Activated T-cell treated with anti-CD3 and anti-CD28 coated beads for 4 hours (primary cell): Measurements from ENCODE around the gene NHSL2.
A peak's percentile ranks its signal among the peaks of the same experiment; 100 is the strongest.

ENCODE experiments used
- DNase-seq: peaks from one replicate; pipeline ENCODE4 v3.0.0-alpha.2; 2020

The NHSL2 gene

DNA sequence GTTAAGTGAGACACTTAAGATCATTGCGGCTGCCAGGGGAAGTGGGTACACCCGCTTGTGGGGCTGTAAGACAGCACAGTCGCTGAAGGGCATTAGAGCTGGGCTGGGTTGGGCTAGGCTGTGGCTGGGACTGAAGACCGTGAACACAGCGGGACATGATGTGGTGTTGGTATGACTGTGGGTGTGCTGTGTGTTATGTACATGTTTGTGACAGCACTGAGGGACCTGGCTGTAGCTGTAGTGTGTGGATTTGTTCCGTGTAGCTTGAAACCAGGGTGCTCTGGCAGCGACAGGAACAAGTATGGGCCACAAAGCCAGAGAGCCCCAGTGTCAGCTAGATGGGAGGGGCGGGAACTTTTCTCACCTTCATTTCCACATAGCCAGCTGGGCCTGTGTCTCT is 82.1 kb downstream of the NHSL2 start:
- peak; percentile 4 for DNase-seq

DNA sequence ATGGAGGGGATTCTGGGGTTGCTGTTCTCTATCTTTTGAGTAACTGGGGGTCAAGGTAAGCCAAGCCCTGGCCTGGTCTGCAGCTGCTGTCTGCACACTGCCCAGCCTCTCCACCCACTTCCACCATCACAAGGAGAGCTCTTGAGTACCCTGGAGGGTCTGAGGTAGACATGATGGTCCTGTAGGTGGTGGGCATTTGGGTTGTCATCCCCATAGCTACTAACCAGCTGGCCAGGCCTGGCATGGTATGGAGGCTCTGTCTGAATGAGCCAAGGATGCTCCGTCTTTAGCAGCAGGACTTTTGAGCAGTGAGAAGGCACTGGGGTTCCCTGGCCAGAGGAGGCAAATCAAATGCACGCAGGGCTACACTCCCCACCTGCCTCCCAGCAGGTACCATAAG is 82.7 kb downstream of the NHSL2 start:
- no peak for DNase-seq

DNA sequence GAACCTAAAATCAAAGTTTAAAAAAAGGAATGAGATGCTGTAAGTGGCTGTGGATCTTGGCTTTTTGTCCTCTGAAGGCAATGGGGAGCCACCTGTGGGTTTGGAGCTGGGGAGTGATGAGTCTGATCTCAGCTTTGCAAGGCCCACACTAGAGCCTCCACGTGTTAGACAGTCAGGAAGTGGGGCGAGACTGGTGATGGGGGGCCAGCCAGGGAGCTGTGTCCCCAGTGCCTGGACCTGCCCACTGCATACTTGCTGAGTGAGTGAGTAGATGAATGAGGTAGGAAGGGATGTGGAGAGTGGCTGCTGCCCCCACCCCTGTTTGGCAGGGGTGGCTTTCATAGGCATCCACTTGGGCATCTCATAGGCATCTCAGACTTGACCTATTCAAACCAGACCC is 84.0 kb downstream of the NHSL2 start:
- DNase-seq, result no peak

DNA sequence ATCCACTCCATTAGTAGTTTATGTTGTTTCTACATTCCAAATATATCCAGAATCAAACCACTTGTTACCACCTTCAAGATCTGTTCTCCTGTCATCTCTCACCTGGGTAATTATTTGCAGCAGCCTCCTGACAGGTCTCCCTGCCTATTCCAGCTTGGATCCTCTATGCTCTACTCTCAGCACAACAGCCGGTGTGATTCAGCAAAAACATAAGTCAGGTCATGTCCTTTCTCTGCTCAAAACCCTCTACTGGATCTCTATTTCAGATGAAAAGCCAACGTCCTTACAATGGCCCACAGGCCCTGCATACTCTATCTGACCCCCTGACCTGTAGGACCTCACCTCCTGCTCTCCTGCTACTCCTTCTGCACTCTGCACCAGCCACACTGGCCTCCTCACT is 84.5 kb downstream of the NHSL2 start:
- DNase-seq, result no peak

DNA sequence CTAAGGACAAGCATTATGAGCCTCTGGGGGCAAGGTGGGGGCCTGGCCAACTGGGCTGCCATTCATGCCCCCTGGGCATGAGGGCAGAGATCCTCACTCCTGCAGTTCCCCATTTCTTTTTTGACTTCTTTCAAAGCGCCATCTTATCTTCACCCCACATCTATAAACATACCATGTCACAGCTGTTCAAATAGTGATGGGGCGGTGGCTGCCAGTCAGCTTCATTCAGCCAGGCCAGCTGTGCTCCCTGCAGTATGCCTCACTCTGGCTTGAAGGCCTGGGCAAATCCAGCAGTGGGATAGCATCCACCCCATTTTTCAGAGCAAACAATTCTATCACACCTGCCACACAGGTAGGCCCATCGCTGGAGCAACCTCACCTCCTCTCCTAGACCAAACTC is 85.5 kb downstream of the NHSL2 start:
- no peak for DNase-seq

DNA sequence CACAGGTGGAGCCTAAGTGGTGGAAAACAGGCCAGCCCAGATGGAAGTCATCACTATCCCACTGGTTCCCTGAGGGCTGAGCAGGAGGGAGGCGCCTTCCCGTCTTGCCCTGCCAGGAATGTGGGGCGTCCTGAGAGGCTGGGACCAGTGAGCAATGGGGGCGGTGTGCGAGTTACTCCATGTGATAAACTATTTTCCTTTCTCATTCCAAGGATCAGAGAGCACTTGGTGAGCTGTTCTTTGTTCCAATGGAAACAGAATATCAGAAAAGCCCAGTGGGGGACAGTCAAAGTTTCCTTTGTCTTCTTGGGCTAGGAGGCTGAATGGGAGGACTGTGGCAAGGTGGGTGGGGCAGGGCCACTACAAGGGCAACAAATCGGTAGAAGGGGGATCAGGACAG is 86.2 kb downstream of the NHSL2 start:
- DNase-seq, result no peak

DNA sequence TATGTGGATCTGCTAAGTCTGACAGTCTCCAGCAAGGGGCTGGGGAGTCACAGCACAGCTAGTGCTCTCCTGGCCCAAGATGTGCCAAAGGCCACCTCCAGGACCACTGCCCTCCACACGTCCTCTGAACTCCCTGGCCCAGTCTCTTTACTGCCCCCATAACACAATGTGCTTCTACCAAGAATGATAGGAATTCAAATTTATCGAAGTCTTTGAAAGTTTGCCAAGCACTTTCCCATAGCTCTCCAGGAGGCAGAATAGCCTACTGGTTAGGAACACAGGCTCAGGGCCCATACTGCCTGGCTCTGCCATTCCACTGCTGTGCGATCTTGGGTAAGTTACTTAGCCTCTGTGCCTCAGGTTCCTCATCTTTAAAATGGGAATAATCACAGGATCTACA is 86.7 kb downstream of the NHSL2 start:
- DNase-seq, result no peak

DNA sequence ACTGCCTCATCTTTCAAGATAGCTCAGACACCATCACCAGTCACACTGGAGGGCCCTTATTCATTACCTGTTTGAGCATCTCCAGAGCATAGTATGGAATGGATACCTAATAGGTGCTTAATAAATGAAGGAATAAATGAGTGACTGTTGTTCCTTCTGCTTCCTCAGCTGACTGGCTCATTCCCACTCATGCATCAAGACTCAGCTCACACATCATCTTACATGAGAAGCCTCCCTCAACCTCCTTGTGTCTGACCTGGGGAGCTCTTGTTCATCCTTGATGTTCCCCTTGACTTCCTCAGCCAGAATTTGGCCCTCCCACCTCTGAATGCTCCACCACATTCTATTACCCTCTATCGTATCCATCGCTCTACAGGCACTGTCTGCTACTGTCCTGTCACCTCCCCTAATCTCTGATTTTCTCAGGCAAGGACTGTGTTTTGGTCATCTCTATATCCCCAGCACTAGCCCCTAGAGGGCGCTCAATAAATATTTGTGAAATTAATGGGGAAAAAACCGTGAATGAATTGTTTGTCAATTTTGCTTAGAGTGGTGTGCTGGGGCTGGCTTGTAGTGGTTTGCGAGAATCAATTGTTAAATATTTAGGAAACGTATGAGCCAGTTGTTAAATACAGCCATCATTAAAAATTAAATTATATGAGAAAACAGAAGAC is 88.3 kb downstream of the NHSL2 start:
- DNase-seq, result peak; percentile 29

DNA sequence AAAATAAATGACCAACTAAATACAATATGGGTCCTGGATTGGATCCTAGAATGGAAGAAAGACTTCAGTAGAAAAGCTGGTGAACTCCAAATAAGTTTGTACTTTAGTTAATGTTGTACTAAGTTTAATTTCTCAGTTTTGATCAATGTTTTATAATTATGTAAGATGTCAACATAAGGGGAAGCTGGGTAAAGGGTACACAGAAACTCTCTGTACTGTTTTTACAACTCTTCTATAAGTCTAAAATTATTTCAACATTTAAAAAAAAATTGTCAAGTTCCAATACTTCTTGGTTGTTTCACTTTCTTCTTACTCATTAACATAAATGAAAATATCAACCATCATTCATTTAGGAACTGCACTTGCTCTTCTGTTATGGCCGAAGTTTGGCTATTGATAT is 88.9 kb downstream of the NHSL2 start:
- DNase-seq, result no peak

DNA sequence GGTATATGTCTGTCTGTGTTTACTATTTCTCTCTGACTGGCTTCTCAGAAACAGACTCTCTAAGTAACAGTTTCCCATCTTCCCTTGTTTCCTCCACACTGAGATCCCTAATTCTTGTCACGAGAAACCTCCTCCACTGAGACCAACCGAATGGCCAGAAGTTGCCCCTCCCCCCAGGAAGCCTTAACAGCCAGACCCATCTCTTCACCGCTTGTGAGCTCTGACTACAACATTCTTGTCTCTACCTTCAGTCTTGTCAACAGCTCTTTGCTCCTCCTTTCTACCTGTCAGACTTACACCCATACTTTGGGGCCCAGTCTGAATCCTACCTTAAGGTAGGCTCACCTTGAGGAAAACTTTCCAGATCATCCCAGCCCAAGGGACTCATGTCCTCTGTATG is 90.8 kb downstream of the NHSL2 start:
- no peak for DNase-seq

DNA sequence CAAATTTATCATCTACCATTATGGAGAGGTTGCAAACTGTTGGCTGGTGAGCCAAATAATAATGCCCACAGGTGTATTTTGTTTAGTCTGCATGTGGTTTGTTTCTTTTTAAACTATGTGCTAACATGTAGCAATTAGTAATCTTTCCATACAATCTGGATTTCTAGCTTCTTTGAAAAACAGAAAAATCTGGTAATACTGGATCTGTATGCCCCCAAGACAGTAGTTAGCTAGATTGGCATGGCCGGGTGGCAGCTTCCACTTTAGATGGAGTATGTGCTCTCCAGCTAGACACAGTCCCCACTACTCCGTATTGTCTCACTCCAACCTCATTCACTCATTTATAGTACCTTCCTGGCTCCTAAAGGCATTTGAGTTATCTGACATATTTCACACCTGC is 91.3 kb downstream of the NHSL2 start:
- DNase-seq, result no peak

DNA sequence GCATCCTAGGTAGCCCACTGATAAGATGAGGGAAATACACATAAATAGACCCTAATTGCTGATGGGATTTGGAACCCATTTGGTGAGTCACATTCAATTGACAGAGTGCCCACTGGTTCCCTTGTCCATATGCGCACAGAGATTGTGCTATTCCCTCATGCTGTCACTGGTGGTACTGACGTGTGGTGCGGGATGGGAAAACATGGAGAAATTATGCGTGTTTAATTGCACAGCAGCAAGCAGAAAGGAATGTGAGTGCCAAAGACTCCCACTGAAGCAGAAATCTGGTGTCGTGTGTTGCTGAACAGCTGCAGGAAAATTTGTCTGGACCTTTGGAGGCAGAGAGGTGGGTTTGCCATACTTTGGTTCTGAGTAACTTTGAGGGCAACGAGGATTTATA is 92.2 kb downstream of the NHSL2 start:
- no peak for DNase-seq

DNA sequence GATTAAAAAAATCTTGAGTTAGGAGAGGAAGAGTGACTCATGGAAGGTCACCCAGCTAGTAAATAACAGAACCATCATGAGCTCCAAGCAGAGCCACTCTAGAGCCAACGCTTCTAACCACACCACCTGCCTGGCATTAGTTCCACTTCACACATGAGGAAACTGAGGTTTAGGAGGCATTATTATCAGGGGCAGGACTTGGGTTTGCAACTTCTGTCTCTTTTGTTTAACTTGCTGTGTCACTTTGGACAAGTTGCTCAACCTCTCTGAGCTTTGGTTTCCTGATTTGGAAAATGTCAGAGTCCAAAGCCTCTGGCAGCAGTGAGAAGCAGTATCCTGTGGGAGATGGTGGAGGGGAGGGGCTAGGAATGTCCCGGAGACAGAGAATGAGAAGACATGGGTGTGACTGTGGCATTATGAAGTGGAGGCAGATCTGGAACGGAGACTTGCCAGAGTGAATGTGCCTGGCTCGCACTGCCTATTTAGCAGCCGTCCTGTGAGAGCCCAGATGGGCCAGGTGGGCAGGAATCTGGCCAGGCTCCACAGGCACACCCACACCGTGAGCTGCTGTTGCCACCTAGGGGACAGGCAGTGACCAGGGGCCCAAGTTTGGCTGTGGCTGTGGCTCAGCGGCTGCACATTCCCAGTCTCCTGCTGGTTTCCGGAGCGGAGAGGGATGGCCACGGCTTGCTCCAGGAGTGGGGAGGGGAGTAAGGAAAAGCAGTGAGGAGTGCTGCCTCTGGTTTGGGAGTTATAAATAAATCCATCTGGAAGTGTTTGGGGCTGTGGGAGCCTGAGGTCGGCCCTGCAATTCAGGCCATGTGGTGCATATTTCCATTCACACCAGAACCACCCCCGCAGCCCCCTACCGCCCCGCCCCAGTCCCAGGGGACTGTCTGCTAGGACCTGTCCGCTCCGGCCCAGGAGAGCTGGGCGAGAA is 93.4 kb downstream of the NHSL2 start:
- DNase-seq, result no peak

DNA sequence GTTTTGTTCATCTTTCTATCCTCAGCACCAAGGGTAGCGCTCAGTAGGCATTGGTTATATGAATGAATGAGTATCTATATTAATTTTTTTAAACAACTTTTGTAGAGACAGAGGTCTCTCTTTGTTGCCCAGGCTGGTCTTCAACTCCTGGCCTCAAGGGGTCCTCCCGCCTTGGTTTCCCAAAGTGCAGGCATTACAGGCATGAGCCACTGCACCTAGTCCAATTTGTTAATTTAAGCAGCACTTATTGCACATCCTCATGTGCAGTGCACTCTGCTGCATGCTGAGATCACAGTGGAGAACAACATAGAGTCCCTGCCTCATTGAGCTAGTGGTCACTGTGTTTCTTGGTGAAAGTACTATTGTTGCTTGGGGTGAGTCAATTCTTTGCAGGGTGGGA is 94.4 kb downstream of the NHSL2 start:
- DNase-seq, result no peak

DNA sequence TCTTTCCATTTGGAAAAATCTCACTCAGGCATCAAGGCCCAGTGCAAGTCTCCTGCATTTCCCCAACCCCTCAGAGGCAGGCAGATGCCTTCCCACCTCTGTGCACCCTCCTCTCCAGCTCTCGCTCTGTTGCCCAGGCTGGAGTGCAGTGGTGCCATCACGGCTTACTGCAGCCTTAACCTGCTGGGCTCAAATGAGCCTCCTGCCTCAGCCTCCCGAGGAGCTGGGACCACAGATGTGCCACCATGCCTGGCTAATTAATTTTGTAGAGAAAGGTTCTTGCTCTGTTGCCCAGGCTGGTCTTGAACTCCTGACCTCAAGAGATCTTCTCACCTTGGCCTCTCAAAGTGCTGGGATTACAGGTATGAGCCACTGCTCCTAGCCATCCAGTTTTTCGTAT is 95.8 kb downstream of the NHSL2 start:
- no peak for DNase-seq

DNA sequence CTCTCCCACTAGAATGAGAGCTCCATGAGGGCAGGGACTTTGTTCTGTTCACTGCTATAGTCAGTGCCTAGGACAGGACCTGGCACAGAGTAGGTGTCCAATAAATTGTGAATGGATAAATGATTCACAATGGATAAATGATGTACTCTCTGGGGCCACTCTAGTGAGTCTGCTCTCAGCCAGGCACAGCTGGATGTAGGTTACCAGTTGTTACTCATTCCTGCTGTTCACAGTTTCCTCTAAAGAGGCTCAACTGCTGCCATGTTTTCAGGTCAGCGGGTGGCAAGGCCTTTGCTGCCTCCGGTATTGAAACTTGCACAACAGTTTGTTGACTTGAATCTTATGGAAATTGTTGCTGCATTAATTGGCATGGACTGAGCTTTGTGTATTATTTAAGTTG is 99.1 kb downstream of the NHSL2 start:
- DNase-seq, result no peak

DNA sequence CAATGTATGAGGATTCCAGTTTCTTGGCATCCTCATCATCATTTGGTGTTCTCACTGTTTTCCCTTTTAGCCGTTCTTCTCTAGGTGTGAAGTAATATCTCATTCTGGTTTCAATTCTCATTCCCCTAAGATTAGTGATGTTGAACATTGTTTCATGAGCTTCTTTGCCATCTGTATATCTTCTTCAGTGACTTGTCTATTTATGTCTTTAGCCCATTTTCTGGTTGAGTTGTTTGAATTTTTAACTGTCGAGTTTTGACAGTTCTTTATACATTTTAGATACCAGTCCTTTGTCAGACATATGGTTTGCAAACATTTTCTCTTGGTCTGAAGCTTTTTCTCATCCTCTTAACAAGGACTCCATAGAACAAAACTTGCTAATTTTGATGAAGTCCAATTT is 101.1 kb downstream of the NHSL2 start:
- no peak for DNase-seq

DNA sequence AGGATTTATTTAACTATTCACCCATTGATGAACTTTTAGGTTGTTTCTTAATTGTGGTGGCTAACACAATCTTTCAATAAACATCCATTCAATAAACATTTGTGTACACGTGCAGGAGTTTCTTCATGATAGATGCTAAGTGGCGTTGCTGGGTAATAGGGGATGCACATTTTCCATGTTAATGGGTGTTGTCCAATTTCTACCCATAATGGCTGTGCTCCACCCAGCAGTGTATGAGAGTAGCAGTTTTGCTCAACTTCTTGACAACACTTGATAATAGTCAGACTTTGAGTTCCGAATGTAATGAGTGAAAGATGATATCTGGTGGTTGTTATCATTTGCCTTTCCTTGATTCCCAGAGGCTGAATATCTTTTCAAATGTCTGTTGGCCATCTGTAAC is 104.7 kb downstream of the NHSL2 start:
- DNase-seq, result no peak

DNA sequence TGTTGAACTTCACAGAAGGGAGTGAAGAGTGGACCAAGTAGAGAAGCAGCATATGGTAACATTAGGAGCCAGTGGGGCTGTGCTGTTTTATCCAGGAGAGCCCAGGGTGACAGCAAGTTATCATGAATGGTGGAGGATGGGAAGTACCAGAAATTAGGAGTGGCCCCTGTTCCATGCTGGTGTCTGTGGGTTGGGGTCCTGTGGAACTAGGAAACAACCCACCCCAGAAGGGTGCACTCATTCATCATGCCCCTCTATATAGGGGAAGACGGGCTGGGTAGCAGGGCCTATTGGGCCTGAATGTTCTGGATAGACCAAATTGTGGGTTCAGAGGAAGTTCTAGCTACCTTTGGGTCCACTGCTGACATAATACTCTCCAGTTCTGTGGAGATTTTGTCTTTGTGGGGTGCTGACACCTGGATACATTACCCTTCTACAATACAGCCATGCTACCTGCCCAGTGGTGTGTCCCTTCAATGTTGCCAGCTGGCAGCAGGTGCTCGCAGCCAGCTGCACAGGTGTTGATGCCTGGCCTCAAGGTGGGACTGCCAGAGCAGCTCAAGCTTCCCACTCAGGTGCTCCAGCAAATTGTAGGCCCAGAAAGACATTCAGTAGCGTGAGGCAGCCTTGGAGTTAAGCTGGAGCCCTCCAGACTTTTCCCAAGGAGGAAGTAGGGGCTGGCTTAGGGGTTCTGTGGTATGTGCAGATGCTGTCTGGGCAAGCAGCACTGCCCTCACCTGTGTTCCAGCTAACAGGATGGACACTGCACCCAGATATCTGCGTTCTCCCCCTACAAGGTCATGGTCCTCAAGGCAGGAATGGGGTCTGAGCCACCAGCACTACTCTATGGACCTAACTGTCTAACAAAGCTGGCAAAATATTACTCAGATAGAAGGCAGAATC is 106.5 kb downstream of the NHSL2 start:
- DNase-seq, result no peak

DNA sequence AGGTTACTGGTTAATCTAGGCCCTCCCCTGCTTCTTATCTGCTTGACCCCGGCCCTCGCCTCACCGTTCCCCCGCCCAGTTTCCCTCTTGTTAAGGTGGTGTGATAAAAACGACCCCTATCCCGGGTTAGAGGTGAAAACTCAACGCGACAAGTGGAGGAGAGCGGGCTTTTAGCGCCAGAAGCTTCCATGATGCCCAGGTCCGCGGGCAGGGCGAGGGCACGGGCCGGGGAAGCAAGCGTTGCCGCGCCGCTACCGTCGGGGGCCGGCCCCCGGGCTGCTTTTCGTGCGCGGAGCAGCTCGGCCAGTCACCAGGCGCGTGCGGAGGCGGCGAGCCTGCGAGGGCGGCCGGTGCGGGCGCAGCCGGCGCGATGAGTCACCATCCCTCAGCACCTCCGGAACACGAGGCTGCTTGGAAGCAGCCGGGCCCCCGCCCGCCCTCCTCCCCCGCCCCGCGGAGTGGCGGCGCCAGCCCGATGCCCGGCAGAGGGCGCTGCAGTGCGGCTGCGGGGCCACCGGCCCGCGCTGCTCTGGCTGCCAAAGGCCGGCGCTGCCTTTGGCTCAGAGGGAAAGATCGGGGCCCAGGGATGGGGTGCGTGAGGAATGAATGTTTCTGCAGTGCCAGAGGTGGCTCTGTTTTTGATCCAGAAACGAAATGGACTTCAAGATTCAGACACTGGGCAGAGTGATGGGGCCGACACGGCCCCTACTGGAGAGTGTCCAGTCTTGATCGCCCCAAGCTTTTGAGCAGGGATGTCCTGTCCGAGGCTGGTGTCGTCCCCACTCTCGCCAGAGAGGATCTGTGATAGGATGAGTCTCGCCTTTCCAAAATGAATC is 107.8 kb downstream of the NHSL2 start:
- peak; percentile 68 for DNase-seq

DNA sequence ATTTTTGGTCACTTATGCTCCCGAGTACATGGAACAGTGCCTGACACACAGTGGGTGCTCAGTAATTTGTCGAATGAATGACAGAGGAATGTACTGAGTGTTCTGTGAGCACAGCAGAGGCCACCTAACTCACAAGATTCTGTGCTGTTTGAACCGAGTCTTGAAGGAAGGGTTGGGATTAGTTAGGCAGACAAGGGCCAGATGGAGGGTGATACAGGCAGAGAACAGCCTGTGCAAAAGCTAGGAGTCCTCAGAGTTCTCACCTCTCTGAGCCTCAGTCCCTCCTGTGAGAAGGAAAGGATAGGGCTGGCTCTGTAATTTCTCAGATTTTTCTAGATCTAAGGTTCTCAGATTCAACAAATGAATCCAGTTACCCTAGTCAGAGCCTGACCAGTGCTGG is 108.8 kb downstream of the NHSL2 start:
- DNase-seq, result no peak

DNA sequence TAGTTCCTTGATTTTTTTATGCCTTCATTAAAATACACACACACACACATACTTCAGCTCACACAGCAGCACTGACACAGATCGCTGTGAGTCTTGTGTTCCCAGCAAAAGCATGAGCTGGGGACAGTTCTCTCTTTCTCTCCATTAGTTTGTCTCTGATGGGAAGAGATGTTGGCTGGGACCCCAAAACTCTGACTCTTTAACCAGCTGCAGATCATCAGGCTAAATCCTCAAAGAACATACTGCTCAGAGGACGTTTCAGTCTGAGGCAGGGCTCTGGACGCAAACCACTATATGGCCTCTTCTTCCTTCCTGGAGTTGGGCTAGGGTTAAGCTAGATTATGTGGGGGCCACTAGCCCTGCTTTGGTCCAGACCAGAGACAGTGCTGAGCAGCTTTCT is 109.6 kb downstream of the NHSL2 start:
- no peak for DNase-seq

DNA sequence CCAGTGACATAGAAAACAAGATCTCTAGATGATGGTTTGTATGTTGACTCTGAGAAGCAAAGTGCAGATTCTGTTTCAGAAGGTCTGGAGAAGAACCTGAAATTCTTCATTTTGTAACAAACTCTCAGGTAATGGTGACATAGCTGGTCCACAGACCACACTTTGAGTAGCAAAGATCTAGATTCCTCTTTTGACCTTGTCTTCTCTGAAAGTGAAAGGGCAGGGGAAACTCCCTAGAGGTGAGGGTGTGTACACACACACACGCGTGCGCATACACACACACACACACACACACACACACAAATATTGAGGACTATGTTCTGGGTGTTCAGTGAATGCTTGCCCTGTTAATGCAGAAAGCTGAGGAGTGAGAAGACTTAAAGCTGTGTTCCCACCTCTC is 110.1 kb downstream of the NHSL2 start:
- no peak for DNase-seq
